ENCODE measurements around the gene DAGLA.

The DAGLA gene

GRCh38 chr11:61710019-61710418, 29.8 kb downstream of the DAGLA start:
- no peak for DNase-seq (ENCODE audit: low read depth in 2 of 2)

- no peak for DNase-seq (ENCODE audit: low read depth in 2 of 2)
Measured at GRCh38 chr11:61711037-61711436, 30.8 kb downstream of the DAGLA start.

- DNase-seq (ENCODE audit: low read depth in 2 of 2) = no peak
Measured at GRCh38 chr11:61711498-61711897, 31.3 kb downstream of the DAGLA start.

GRCh38 chr11:61712314-61712713, 32.1 kb downstream of the DAGLA start:
- no peak for DNase-seq (ENCODE audit: low read depth in 2 of 2)

GRCh38 chr11:61712846-61713245, 32.7 kb downstream of the DAGLA start:
- DNase-seq (ENCODE audit: low read depth in 2 of 2) = no peak

- DNase-seq (ENCODE audit: low read depth in 2 of 2) = no peak
Measured at GRCh38 chr11:61713464-61713863, 33.3 kb downstream of the DAGLA start.

- no peak for DNase-seq (ENCODE audit: low read depth in 2 of 2)
Measured at GRCh38 chr11:61713906-61714305, 33.7 kb downstream of the DAGLA start.

- DNase-seq (ENCODE audit: low read depth in 2 of 2) = no peak
Measured at GRCh38 chr11:61714316-61714715, 34.1 kb downstream of the DAGLA start.

- DNase-seq (ENCODE audit: low read depth in 2 of 2) = no peak
Measured at GRCh38 chr11:61714916-61715315, 34.7 kb downstream of the DAGLA start.

GRCh38 chr11:61715867-61716266, 35.7 kb downstream of the DAGLA start:
- DNase-seq (ENCODE audit: low read depth in 2 of 2) = no peak

- DNase-seq (ENCODE audit: low read depth in 2 of 2) = no peak
Measured at GRCh38 chr11:61716478-61717285, 36.5 kb downstream of the DAGLA start.

- no peak for DNase-seq (ENCODE audit: low read depth in 2 of 2)
Measured at GRCh38 chr11:61717286-61718033, 37.3 kb downstream of the DAGLA start.

GRCh38 chr11:61718046-61718531, 37.9 kb downstream of the DAGLA start:
- DNase-seq (ENCODE audit: low read depth in 2 of 2) = no peak

GRCh38 chr11:61718621-61719302, 38.6 kb downstream of the DAGLA start:
- DNase-seq (ENCODE audit: low read depth in 2 of 2) = no peak

- DNase-seq (ENCODE audit: low read depth in 2 of 2) = no peak
Measured at GRCh38 chr11:61719978-61720377, 39.8 kb downstream of the DAGLA start.

GRCh38 chr11:61720597-61720996, 40.4 kb downstream of the DAGLA start:
- no peak for DNase-seq (ENCODE audit: low read depth in 2 of 2)

GRCh38 chr11:61724437-61724836, 44.2 kb downstream of the DAGLA start:
- no peak for DNase-seq (ENCODE audit: low read depth in 2 of 2)

GRCh38 chr11:61725781-61726231, 45.6 kb downstream of the DAGLA start:
- DNase-seq (ENCODE audit: low read depth in 2 of 2) = no peak

- no peak for DNase-seq (ENCODE audit: low read depth in 2 of 2)
Measured at GRCh38 chr11:61726775-61727174, 46.6 kb downstream of the DAGLA start.

- DNase-seq (ENCODE audit: low read depth in 2 of 2) = no peak
Measured at GRCh38 chr11:61727401-61727811, 47.2 kb downstream of the DAGLA start.

GRCh38 chr11:61728066-61728939, 48.1 kb downstream of the DAGLA start:
- DNase-seq (ENCODE audit: low read depth in 2 of 2) = no peak

GRCh38 chr11:61728940-61729219, 48.7 kb downstream of the DAGLA start:
- no peak for DNase-seq (ENCODE audit: low read depth in 2 of 2)

Data from activated CD4-positive, alpha-beta T cell treated with anti-CD3 and anti-CD28 coated beads for 24 hours (primary cell).